Small intestine (tissue), 7 donors: Measurements from ENCODE around the gene RFPL1. TPM values are rescaled to one million over a fixed set of nuclear protein-coding genes. Genes with fewer than 3 reads are reported as not detected.

Source experiments
- DNase-seq, 2 donors: peaks; one replicate each; pipeline versions ENCODE4 v3.0.0 to v3.0.0-alpha.2; 2013
- FAIRE-seq: peaks from 2 replicates; lab custom pipeline; 2012; peaks lifted over from hg19 to GRCh38; lab: Jason Lieb, UNC
- H3K27ac ChIP-seq, 3 donors: one replicate each; pipeline ENCODE4 v1.5.1; 2013; ENCODE audit warnings: low read length in 2 of 3, mild to moderate bottlenecking in 2 of 3, control low read depth in 1 of 3, inconsistent platforms in 1 of 3, low read depth in 1 of 3, moderate library complexity in 1 of 3
- H3K27me3 ChIP-seq, 3 donors: one replicate each; pipeline ENCODE4 v1.6.1; 2013; ENCODE audit warnings: low read length in 3 of 3, inconsistent platforms in 1 of 3; ENCODE audit not compliant: control insufficient read depth in 3 of 3, insufficient read depth in 3 of 3
- H3K36me3 ChIP-seq, 3 donors: one replicate each; pipeline ENCODE4 v1.6.1; 2013; ENCODE audit warnings: low read length in 3 of 3, inconsistent platforms in 1 of 3, low read depth in 1 of 3, mild to moderate bottlenecking in 1 of 3, moderate library complexity in 1 of 3; ENCODE audit not compliant: control insufficient read depth in 3 of 3, insufficient read depth in 2 of 3
- H3K4me1 ChIP-seq, 3 donors: one replicate each; pipeline ENCODE4 v1.6.1; 2013; ENCODE audit warnings: low read length in 2 of 3, inconsistent platforms in 1 of 3, low read depth in 1 of 3, mild to moderate bottlenecking in 1 of 3, moderate library complexity in 1 of 3; ENCODE audit not compliant: control insufficient read depth in 3 of 3, insufficient read depth in 2 of 3
- H3K4me3 ChIP-seq, 3 donors: one replicate each; pipeline ENCODE4 v1.5.1; 2013; ENCODE audit warnings: low read length in 3 of 3, control low read depth in 1 of 3, inconsistent platforms in 1 of 3, low read depth in 1 of 3, mild to moderate bottlenecking in 1 of 3, moderate library complexity in 1 of 3
- H3K9me3 ChIP-seq, 2 donors: one replicate each; pipeline ENCODE4 v1.6.1; 2013; ENCODE audit warnings: low read depth in 1 of 2, low read length in 1 of 2; ENCODE audit not compliant: control insufficient read depth in 2 of 2, insufficient read depth in 1 of 2
- WGBS, 3 donors: extraction: QIAGEN DNeasy Blood & Tissue Kit; methylation state at CpG; one replicate each; pipeline ENCODE4 v1.1.7; 2013; 5-methylcytosine and 5-hydroxymethylcytosine counted together
- polyA plus RNA-seq, 4 donors: library from polyadenylated mRNA; stranded (reverse) in 3 of 4; unstranded in 1 of 4; fragments of 200-250 nt in 3 of 4; fragments of 120-200 nt in 1 of 4; gene quantifications; one replicate each; pipeline versions ENCODE4 v1.2.1 to v1.2.3, GENCODE V29; 2013
- donor health status: healthy with polysubstance abuse.
- donor health status: control.
- donor health status: control.
- donor health status: Bipolar disorder and iron deficiency.
- donor health status: healthy.

The RFPL1 gene
- polyA plus RNA-seq, 4 donors: 0.04 to 0.43 TPM; not detected in 2

GRCh38 chr22:29459773-29460172 lies 21.4 kb downstream of the RFPL1 start:
- Histone ChIP-seq H3K27ac (no peak overlapping the region), H3K27me3 (no peaks in the 10 kb centered on the region), H3K4me1 (no peaks in the 10 kb centered on the region), H3K4me3 (no peak overlapping the region), H3K9me3 (no peaks in the 10 kb centered on the region), H3K36me3 (no peaks in the 10 kb centered on the region)
- FAIRE-seq: no peak
- no peak for DNase-seq
- WGBS, 3 donors: 45 to 62% (median 60%) methylated on average over 9 of the region's 9 CpGs

GRCh38 chr22:29461263-29461662 lies 22.9 kb downstream of the RFPL1 start:
- no peaks in the 10 kb centered on the region for H3K4me1 ChIP-seq
- no peak for DNase-seq
- 88 to 89% (median 88%) methylated on average over 5 of the region's 5 CpGs for WGBS, 3 donors
- no peak overlapping the region for H3K4me3 ChIP-seq
- no peak for FAIRE-seq
- H3K9me3 ChIP-seq: no peaks in the 10 kb centered on the region
- H3K27me3 ChIP-seq: no peaks in the 10 kb centered on the region
- peaks cover 0 to 2% (median 0%) of the 10 kb centered on the region in 3 donors for H3K36me3 ChIP-seq
- H3K27ac ChIP-seq: no peak overlapping the region

GRCh38 chr22:29463629-29464028 lies 25.2 kb downstream of the RFPL1 start:
- no peaks in the 10 kb centered on the region for H3K4me1 ChIP-seq
- H3K27me3 ChIP-seq: peaks cover 0 to 2% (median 0%) of the 10 kb centered on the region in 3 donors
- FAIRE-seq: no peak
- WGBS, 3 donors: 85 to 93% (median 89%) methylated on average over 7 of the region's 7 CpGs
- H3K9me3 ChIP-seq: no peaks in the 10 kb centered on the region
- peaks cover 0 to 2% (median 0%) of the 10 kb centered on the region in 3 donors for H3K36me3 ChIP-seq
- H3K4me3 ChIP-seq: no peak overlapping the region
- H3K27ac ChIP-seq: no peak overlapping the region
- DNase-seq: no peak

GRCh38 chr22:29464581-29464980 lies 26.2 kb downstream of the RFPL1 start:
- 77 to 85% (median 82%) methylated on average over 7 of the region's 7 CpGs for WGBS, 3 donors
- no peak for DNase-seq
- FAIRE-seq: no peak

GRCh38 chr22:29469755-29470154 lies 31.4 kb downstream of the RFPL1 start:
- H3K4me1 ChIP-seq: no peaks in the 10 kb centered on the region
- FAIRE-seq: no peak
- H3K36me3 ChIP-seq: peaks cover 0 to 5% (median 0%) of the 10 kb centered on the region in 3 donors
- H3K4me3 ChIP-seq: peak overlapping the region in 1 of 3 donors; percentile 6
- 45 to 55% (median 54%) methylated on average over 9 of the region's 9 CpGs for WGBS, 3 donors
- H3K27ac ChIP-seq: no peak overlapping the region
- no peaks in the 10 kb centered on the region for H3K9me3 ChIP-seq
- DNase-seq: no peak
- peaks cover 2 to 10% (median 2%) of the 10 kb centered on the region in 3 donors for H3K27me3 ChIP-seq

More at GRCh38 chr22:29464581-29464980, 26.2 kb downstream of the RFPL1 start:
- H3K27ac ChIP-seq: no peak overlapping the region
- peaks cover 0 to 2% (median 0%) of the 10 kb centered on the region in 3 donors for H3K36me3 ChIP-seq
- no peaks in the 10 kb centered on the region for H3K4me1 ChIP-seq
- peaks cover 0 to 2% (median 0%) of the 10 kb centered on the region in 3 donors for H3K27me3 ChIP-seq
- no peak overlapping the region for H3K4me3 ChIP-seq
- no peaks in the 10 kb centered on the region for H3K9me3 ChIP-seq

- no peaks in the 10 kb centered on the region for H3K4me1 ChIP-seq
- peaks cover 2 to 10% (median 3%) of the 10 kb centered on the region in 3 donors for H3K27me3 ChIP-seq
- DNase-seq (peak; percentile 35 to 81), FAIRE-seq (no peak)
- H3K27ac ChIP-seq: no peak overlapping the region
- H3K36me3 ChIP-seq: peaks cover 0 to 5% (median 0%) of the 10 kb centered on the region in 3 donors
- WGBS, 3 donors: 17 to 28% (median 26%) methylated on average over 53 to 54 of the region's 54 CpGs
- H3K4me3 ChIP-seq: peak overlapping the region in 2 of 3 donors; percentile 6 to 31
- H3K9me3 ChIP-seq: no peaks in the 10 kb centered on the region
Measured at GRCh38 chr22:29470159-29470855, 31.9 kb downstream of the RFPL1 start.

GRCh38 chr22:29473001-29473400 lies 34.6 kb downstream of the RFPL1 start:
- Histone ChIP-seq H3K27me3 (peaks cover 2 to 12% (median 3%) of the 10 kb centered on the region in 3 donors), H3K4me3 (no peak overlapping the region), H3K4me1 (no peaks in the 10 kb centered on the region), H3K36me3 (peaks cover 0 to 3% (median 0%) of the 10 kb centered on the region in 3 donors), H3K27ac (no peak overlapping the region), H3K9me3 (no peaks in the 10 kb centered on the region)
- 71 to 74% (median 73%) methylated on average over 5 of the region's 5 CpGs for WGBS, 3 donors
- DNase-seq (no peak), FAIRE-seq (no peak)

GRCh38 chr22:29475550-29475949 lies 37.2 kb downstream of the RFPL1 start:
- Histone ChIP-seq H3K9me3 (peaks cover 0 to 2% of the 10 kb centered on the region in 2 donors), H3K4me1 (no peaks in the 10 kb centered on the region), H3K36me3 (peaks cover 0 to 3% (median 0%) of the 10 kb centered on the region in 3 donors), H3K27ac (no peak overlapping the region), H3K4me3 (no peak overlapping the region), H3K27me3 (peaks cover 0 to 26% (median 17%) of the 10 kb centered on the region in 3 donors)
- DNase-seq (no peak), FAIRE-seq (no peak)
- WGBS, 3 donors: 69 to 85% (median 81%) methylated on average over 8 of the region's 8 CpGs
